Measurements from ENCODE around the gene NUP54.

The NUP54 gene

GRCh38 chr4:76084542-76084941 is 63.7 kb downstream of the NUP54 start:
- no peak for TF ChIP-seq POLR2A (IDR thresholded peaks at IDR 0.05; ENCODE audit: extremely low read depth, insufficient read length)
- no peak overlapping the region for H3K4me3 ChIP-seq (ENCODE audit: low read depth, low read length)
- no peak for DNase-seq (ENCODE audit: low read depth)

- no peak for DNase-seq (ENCODE audit: low read depth)
- TF ChIP-seq CTCF (IDR thresholded peaks at IDR 0.05; ENCODE audit: low read depth, low read length) = no peak
- TF ChIP-seq POLR2A (IDR thresholded peaks at IDR 0.05; ENCODE audit: extremely low read depth, insufficient read length) = no peak
- TF ChIP-seq MAX (IDR thresholded peaks at IDR 0.05; ENCODE audit: low read depth, low read length) = no peak
- TF ChIP-seq MYC (IDR thresholded peaks at IDR 0.05; ENCODE audit: low read depth, low read length) = no peak
- no peak overlapping the region for H3K4me3 ChIP-seq (ENCODE audit: low read depth, low read length)
Observed at GRCh38 chr4:76083386-76083988, 64.7 kb downstream of the NUP54 start.

GRCh38 chr4:76078033-76078613 is 70.1 kb downstream of the NUP54 start:
- no peak for TF ChIP-seq MAX (IDR thresholded peaks at IDR 0.05; ENCODE audit: low read depth, low read length)
- TF ChIP-seq POLR2A (IDR thresholded peaks at IDR 0.05; ENCODE audit: extremely low read depth, insufficient read length) = no peak
- no peak for TF ChIP-seq MYC (IDR thresholded peaks at IDR 0.05; ENCODE audit: low read depth, low read length)
- no peak for TF ChIP-seq CTCF (IDR thresholded peaks at IDR 0.05; ENCODE audit: low read depth, low read length)
- no peak overlapping the region for H3K4me3 ChIP-seq (ENCODE audit: low read depth, low read length)
- DNase-seq (ENCODE audit: low read depth) = no peak

- no peak for DNase-seq (ENCODE audit: low read depth)
- H3K4me3 ChIP-seq (ENCODE audit: low read depth, low read length) = no peak overlapping the region
- TF ChIP-seq CTCF (IDR thresholded peaks at IDR 0.05; ENCODE audit: low read depth, low read length) = no peak
- no peak for TF ChIP-seq MYC (IDR thresholded peaks at IDR 0.05; ENCODE audit: low read depth, low read length)
- TF ChIP-seq MAX (IDR thresholded peaks at IDR 0.05; ENCODE audit: low read depth, low read length) = no peak
- no peak for TF ChIP-seq POLR2A (IDR thresholded peaks at IDR 0.05; ENCODE audit: extremely low read depth, insufficient read length)
Observed at GRCh38 chr4:76074993-76075600, 73.1 kb downstream of the NUP54 start.

- no peak for DNase-seq (ENCODE audit: low read depth)
- H3K4me3 ChIP-seq (ENCODE audit: low read depth, low read length) = no peak within 1 kb of the TSS
- no peak for TF ChIP-seq CTCF (IDR thresholded peaks at IDR 0.05; ENCODE audit: low read depth, low read length)
- TF ChIP-seq MAX (IDR thresholded peaks at IDR 0.05; ENCODE audit: low read depth, low read length) = no peak
- TF ChIP-seq POLR2A (IDR thresholded peaks at IDR 0.05; ENCODE audit: extremely low read depth, insufficient read length) = no peak
- no peak for TF ChIP-seq MYC (IDR thresholded peaks at IDR 0.05; ENCODE audit: low read depth, low read length)
Observed at GRCh38 chr4:76074468-76074867, 73.7 kb downstream of the NUP54 start, which contains the start of gene ART3. Gene ART3, plus strand, starts transcription at chr4:76074709. Its CDS starts 1,181 bp downstream, at chr4:76075890.

- no peak for DNase-seq (ENCODE audit: low read depth)
- TF ChIP-seq MAX (IDR thresholded peaks at IDR 0.05; ENCODE audit: low read depth, low read length) (no peak), MYC (IDR thresholded peaks at IDR 0.05; ENCODE audit: low read depth, low read length) (no peak), POLR2A (IDR thresholded peaks at IDR 0.05; ENCODE audit: extremely low read depth, insufficient read length) (no peak), CTCF (IDR thresholded peaks at IDR 0.05; ENCODE audit: low read depth, low read length) (no peak)
- no peak overlapping the region for H3K4me3 ChIP-seq (ENCODE audit: low read depth, low read length)
Observed at GRCh38 chr4:76072760-76073159, 75.4 kb downstream of the NUP54 start.

Measured in NB4 (cell line).